Measurements from ENCODE around the gene PNPLA7.

DNA sequence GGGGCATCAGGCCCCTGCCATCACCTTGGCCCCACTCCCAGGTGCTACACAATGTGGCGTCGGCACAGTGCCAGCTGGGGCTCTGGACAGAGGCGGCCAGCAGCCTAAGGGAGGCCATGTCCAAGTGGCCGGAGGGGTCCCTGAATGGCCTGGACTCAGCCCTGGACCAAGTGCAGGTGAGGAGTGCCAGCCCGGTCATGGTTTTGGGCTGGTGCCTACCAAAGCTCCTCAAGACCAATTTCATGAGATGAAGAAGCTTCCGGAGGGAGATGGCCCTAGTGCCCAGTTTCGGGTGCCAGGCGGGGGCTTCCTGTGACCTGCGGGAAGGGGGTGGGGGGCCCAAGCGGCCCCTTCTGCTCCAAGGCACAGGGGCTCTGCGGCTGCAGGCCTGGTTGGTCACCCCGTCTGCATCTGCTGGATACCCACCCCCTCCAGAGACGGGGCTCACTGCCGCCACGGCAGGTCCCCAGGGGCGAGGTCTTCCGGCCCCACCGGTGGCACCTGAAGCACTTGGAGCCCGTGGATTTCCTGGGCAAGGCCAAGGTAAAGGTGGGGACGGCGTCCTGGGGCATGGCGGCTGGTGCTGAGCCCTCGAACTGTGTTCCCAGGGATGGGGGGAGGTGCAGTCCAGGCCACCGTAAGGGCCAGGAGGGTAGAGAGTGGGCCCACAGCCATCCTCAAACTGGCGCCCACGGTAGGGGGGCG is 121.2 kb downstream of the PNPLA7 start:
- TF ChIP-seq CTCF (conservative IDR thresholded peaks at IDR 0.05; ENCODE audit: low read depth, low read length) (no peak), MXI1 (IDR thresholded peaks at IDR 0.05; ENCODE audit: borderline replicate concordance, low read depth, low read length) (no peak), SMC3 (IDR thresholded peaks at IDR 0.05; ENCODE audit: low read depth, low read length) (no peak), MAFK (IDR thresholded peaks at IDR 0.05; ENCODE audit: low read depth, low read length) (no peak), RAD21 (IDR thresholded peaks at IDR 0.05; ENCODE audit: low read length) (no peak), POLR2A (IDR thresholded peaks at IDR 0.05; ENCODE audit: low read depth, low read length) (no peak), RCOR1 (IDR thresholded peaks at IDR 0.05; ENCODE audit: insufficient replicate concordance, low read length) (no peak), RFX5 (IDR thresholded peaks at IDR 0.05; ENCODE audit: low read depth, low read length) (no peak)

Measured in IMR-90 (cell line).